PFSK-1 (cell line): ENCODE results near the gene HASPIN.

Experiments used
- FOXP2 ChIP-seq: optimal IDR thresholded peaks from 2 replicates; pipeline ENCODE3; 2011; ENCODE audit warnings: borderline replicate concordance, control low read depth, inconsistent platforms; ENCODE audit not compliant: insufficient read depth; ENCODE audit errors: extremely low read length, extremely low read depth
- POLR2AphosphoS5 ChIP-seq: IDR thresholded peaks from 2 replicates; pipeline ENCODE4 v1.6.1; 2012; ENCODE audit warnings: low read depth, mild to moderate bottlenecking, control low read depth, low read length, moderate library complexity
- REST ChIP-seq, 2 experiments: IDR thresholded peaks; 2 replicates each; pipeline versions ENCODE4 v1.6.1 to v1.8.0; 2011 to 2012; ENCODE audit warnings: low read depth in 2 of 2, low read length in 2 of 2, control low read depth in 1 of 2, inconsistent platforms in 1 of 2, mild to moderate bottlenecking in 1 of 2, moderate library complexity in 1 of 2; ENCODE audit not compliant: insufficient read depth in 1 of 2
- SIN3A ChIP-seq: IDR thresholded peaks from 2 replicates; pipeline ENCODE4 v1.6.1; 2012; ENCODE audit warnings: mild to moderate bottlenecking, low read length, moderate library complexity, borderline replicate concordance; ENCODE audit not compliant: insufficient read depth
- TAF1 ChIP-seq: IDR thresholded peaks from 2 replicates; pipeline ENCODE4 v1.6.1; 2012; ENCODE audit warnings: low read length, control low read depth, borderline replicate concordance; ENCODE audit not compliant: insufficient read depth

Gene HASPIN

GRCh38 chr17:3739422-3740124 is 15.9 kb downstream of the HASPIN start:
- TF ChIP-seq SIN3A (no peak), REST (IDR thresholded peaks at IDR 0.05; ENCODE audit: insufficient read depth in 1 of 2, low read depth in 2 of 2, low read length in 2 of 2) (no peak), POLR2AphosphoS5 (no peak), TAF1 (no peak), FOXP2 (no peak)

DNA sequence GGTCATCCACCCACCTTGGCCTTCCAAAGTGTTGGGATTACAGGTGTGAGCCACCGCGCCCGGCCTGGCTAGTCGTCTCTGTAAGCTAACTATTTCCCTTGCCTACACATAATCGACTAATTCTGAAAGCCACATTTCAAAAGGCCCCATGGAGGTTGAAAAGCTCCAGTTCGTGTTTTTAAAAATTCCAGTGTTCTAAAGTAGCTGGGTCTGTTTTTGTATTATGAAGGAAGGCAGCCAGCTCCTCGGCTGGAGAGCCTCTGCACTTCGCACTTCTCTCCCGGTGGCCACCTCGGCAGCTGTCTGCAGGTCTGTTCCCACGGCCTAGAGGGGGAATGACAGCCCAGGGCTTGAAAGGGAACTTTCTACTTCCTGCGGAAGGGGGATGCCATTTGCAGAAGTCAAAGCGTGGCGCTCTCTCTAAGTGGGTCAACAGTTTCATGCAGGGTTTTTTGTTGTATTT is 16.9 kb downstream of the HASPIN start:
- no peak for TF ChIP-seq POLR2AphosphoS5
- no peak for TF ChIP-seq REST (IDR thresholded peaks at IDR 0.05; ENCODE audit: insufficient read depth in 1 of 2, low read depth in 2 of 2, low read length in 2 of 2)
- TF ChIP-seq SIN3A: no peak
- no peak for TF ChIP-seq FOXP2
- TF ChIP-seq TAF1: no peak

DNA sequence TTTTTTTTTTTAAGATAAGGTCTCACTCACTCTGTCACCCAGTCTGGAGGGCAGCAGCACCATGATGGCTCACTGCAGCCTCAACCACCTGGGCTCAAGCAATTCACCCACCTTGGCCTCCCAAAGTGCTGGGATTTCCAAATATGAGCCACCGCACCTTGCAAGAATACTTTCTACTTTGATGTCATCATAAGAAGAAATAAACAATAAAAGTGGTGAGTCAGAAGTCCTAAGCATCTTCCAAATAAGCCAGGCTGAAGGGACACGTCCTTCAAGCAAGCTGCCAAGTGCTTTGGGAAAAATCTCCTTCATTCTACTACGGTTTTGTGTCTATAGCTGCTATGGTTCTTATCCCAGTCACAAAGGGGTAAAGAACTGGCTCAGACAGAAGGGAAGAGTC is 20.3 kb downstream of the HASPIN start:
- TF ChIP-seq TAF1: no peak
- TF ChIP-seq REST (IDR thresholded peaks at IDR 0.05; ENCODE audit: insufficient read depth in 1 of 2, low read depth in 2 of 2, low read length in 2 of 2): no peak
- TF ChIP-seq SIN3A: no peak
- no peak for TF ChIP-seq POLR2AphosphoS5
- TF ChIP-seq FOXP2: no peak

- no peak for TF ChIP-seq FOXP2
- no peak for TF ChIP-seq TAF1
- no peak for TF ChIP-seq SIN3A
- TF ChIP-seq REST (IDR thresholded peaks at IDR 0.05; ENCODE audit: insufficient read depth in 1 of 2, low read depth in 2 of 2, low read length in 2 of 2): no peak
- no peak for TF ChIP-seq POLR2AphosphoS5
Measured at GRCh38 chr17:3745071-3745470, 21.4 kb downstream of the HASPIN start.

GRCh38 chr17:3747805-3748204 is 24.1 kb downstream of the HASPIN start:
- TF ChIP-seq SIN3A (no peak), TAF1 (no peak), POLR2AphosphoS5 (no peak), FOXP2 (no peak), REST (IDR thresholded peaks at IDR 0.05; ENCODE audit: insufficient read depth in 1 of 2, low read depth in 2 of 2, low read length in 2 of 2) (no peak)
